WERI-Rb-1 (cell line): ENCODE data around the gene PRLR.

ENCODE experiments used
- DNase-seq: peaks from one replicate; pipeline ENCODE4 v3.0.0-alpha.2; 2020
- H3K27ac ChIP-seq: fragments of 250-450 bp; sonication (Bioruptor Pico); 2 replicates; pipeline ENCODE4 v1.5.1; 2020; ENCODE audit warnings: mild to moderate bottlenecking, moderate library complexity
- H3K27me3 ChIP-seq: fragments of 250-450 bp; sonication (Bioruptor Pico); 2 replicates; pipeline ENCODE4 v1.5.1; 2021; ENCODE audit warnings: mild to moderate bottlenecking, low read depth, moderate library complexity; ENCODE audit not compliant: insufficient read depth, severe bottlenecking
- H3K36me3 ChIP-seq: fragments of 250-450 bp; sonication (Bioruptor Pico); 2 replicates; pipeline ENCODE4 v1.5.1; 2020; ENCODE audit warnings: mild to moderate bottlenecking, moderate library complexity
- H3K4me3 ChIP-seq: 2 replicates; pipeline ENCODE4 v1.5.1; 2011; ENCODE audit warnings: low read depth, mild to moderate bottlenecking, control low read depth, low read length
- H3K9me3 ChIP-seq: fragments of 250-450 bp; sonication (Bioruptor Pico); 2 replicates; pipeline ENCODE4 v1.5.1; 2021; ENCODE audit warnings: mild to moderate bottlenecking, moderate library complexity; ENCODE audit not compliant: severe bottlenecking
- CTCF ChIP-seq: IDR thresholded peaks from 2 replicates; pipeline ENCODE4 v1.5.1; 2011; ENCODE audit warnings: low read depth, mild to moderate bottlenecking, control low read depth, inconsistent platforms, low read length

Gene PRLR

GRCh38 chr5:35001842-35002241, 228.4 kb downstream of the PRLR start:
- Histone ChIP-seq H3K36me3 (no peaks in the 10 kb centered on the region), H3K27me3 (peaks cover 46% of the 10 kb centered on the region), H3K27ac (no peak overlapping the region), H3K9me3 (no peaks in the 10 kb centered on the region), H3K4me3 (no peak overlapping the region)
- no peak for TF ChIP-seq CTCF
- no peak for DNase-seq
